Ovary (tissue), 3 donors: ENCODE data around the gene GNAS-AS1.
"Not testable (repeated sequence)": the region's sequence is repeated elsewhere in the genome, so short reads cannot be mapped to it uniquely, and the experiment has no call there.

ENCODE experiments used
- CTCF ChIP-seq, 3 donors: fragments of 450-650 bp in 2 of 3; fragments of 200-600 bp in 1 of 3; IDR thresholded peaks; one replicate each; pipeline versions ENCODE4 v1.5.1 to v1.8.0; 2016 to 2022; ENCODE audit warnings: antibody characterized with exemption in 3 of 3, mild to moderate bottlenecking in 1 of 3
- POLR2A ChIP-seq: fragments of 450-650 bp; IDR thresholded peaks from one replicate; pipeline ENCODE4 v1.6.1; 2017; ENCODE audit warnings: antibody characterized with exemption, mild to moderate bottlenecking, moderate library complexity
- donor health status: DM: no; HTN: no; CAD: no.

- not testable (repeated sequence) for TF ChIP-seq POLR2A; CTCF (IDR thresholded peaks at IDR 0.05)
Measured at GRCh38 chr20:58820515-58820914, 30.2 kb downstream of the GNAS-AS1 start.
